OCI-LY1 (cell line): ENCODE measurements around the gene CTNNA2.

Experiments
- H2AFZ ChIP-seq: fragments of 200-600 bp; sonication (generic), shearing (Covaris generic); 2 replicates; pipeline ENCODE4 v1.6.0; 2014; ENCODE audit warnings: antibody characterized with exemption, mild to moderate bottlenecking, low read length
- H3F3A ChIP-seq: fragments of 200-600 bp; sonication (generic), shearing (Covaris generic); 2 replicates; pipeline ENCODE4 v1.6.0; 2014; ENCODE audit warnings: mild to moderate bottlenecking, antibody characterized with exemption, low read length, moderate library complexity; ENCODE audit not compliant: insufficient read depth
- H3K27ac ChIP-seq: fragments of 200-600 bp; sonication (generic); 2 replicates; pipeline ENCODE4 v1.5.1; 2014; ENCODE audit warnings: low read length, mixed run types, mild to moderate bottlenecking, low read depth; ENCODE audit not compliant: poor library complexity, severe bottlenecking
- H3K27me3 ChIP-seq: fragments of 200-600 bp; sonication (generic); 2 replicates; pipeline ENCODE4 v1.6.0; 2014; ENCODE audit warnings: antibody characterized with exemption, mild to moderate bottlenecking, low read length, moderate library complexity; ENCODE audit not compliant: insufficient read depth
- H3K36me3 ChIP-seq: fragments of 200-600 bp; sonication (generic); 2 replicates; pipeline ENCODE4 v1.6.1; 2014; ENCODE audit warnings: mild to moderate bottlenecking, antibody characterized with exemption, low read length, moderate library complexity, mixed read lengths; ENCODE audit not compliant: insufficient read depth
- H3K4me1 ChIP-seq: fragments of 200-600 bp; sonication (generic); 2 replicates; pipeline ENCODE4 v1.5.1; 2014; ENCODE audit warnings: mild to moderate bottlenecking, low read length, moderate library complexity; ENCODE audit not compliant: insufficient read depth, severe bottlenecking
- H3K4me2 ChIP-seq: fragments of 200-600 bp; sonication (generic), shearing (Covaris generic); 2 replicates; pipeline ENCODE4 v1.6.1; 2014; ENCODE audit warnings: low read length
- H3K4me3 ChIP-seq: fragments of 200-600 bp; sonication (generic); 2 replicates; pipeline ENCODE4 v1.5.1; 2014; ENCODE audit warnings: low read length, low read depth, mild to moderate bottlenecking, mixed read lengths; ENCODE audit not compliant: poor library complexity, severe bottlenecking
- H3K79me2 ChIP-seq: fragments of 200-600 bp; shearing (Covaris generic); 2 replicates; pipeline ENCODE4 v1.6.1; 2016; ENCODE audit warnings: mixed run types, low read length, mixed read lengths; ENCODE audit not compliant: insufficient read depth
- H3K9ac ChIP-seq: fragments of 200-600 bp; sonication (generic), shearing (Covaris generic); 2 replicates; pipeline ENCODE4 v1.6.1; 2014; ENCODE audit warnings: mild to moderate bottlenecking, low read length, mixed read lengths
- H3K9me2 ChIP-seq: fragments of 200-600 bp; sonication (generic), shearing (Covaris generic); 2 replicates; pipeline ENCODE4 v1.6.1; 2014; ENCODE audit warnings: low read depth, mild to moderate bottlenecking, low read length, mixed read lengths
- H3K9me3 ChIP-seq: fragments of 200-600 bp; shearing (Covaris generic); 2 replicates; pipeline ENCODE4 v1.6.1; 2014; ENCODE audit warnings: low read length, mixed read lengths
- H4K20me1 ChIP-seq: fragments of 200-600 bp; sonication (generic), shearing (Covaris generic); 2 replicates; pipeline ENCODE4 v1.6.0; 2016; ENCODE audit warnings: mild to moderate bottlenecking, low read length; ENCODE audit not compliant: insufficient read depth
- EZH2 ChIP-seq: fragments of 200-600 bp; sonication (generic), shearing (Covaris generic); IDR thresholded peaks from 2 replicates; pipeline ENCODE4 v1.8.0; 2017; ENCODE audit warnings: borderline replicate concordance, mixed run types, mild to moderate bottlenecking, antibody characterized with exemption, low read length, moderate library complexity, mixed read lengths
- TF ChIP-seq, protein P1 (sequence below): fragments of 200-600 bp; sonication (generic), shearing (Covaris generic); IDR thresholded peaks from 2 replicates; pipeline ENCODE4 v1.5.1; 2017; ENCODE audit warnings: mild to moderate bottlenecking, antibody characterized with exemption, low read length, moderate library complexity, mixed read lengths

The CTNNA2 gene

DNA sequence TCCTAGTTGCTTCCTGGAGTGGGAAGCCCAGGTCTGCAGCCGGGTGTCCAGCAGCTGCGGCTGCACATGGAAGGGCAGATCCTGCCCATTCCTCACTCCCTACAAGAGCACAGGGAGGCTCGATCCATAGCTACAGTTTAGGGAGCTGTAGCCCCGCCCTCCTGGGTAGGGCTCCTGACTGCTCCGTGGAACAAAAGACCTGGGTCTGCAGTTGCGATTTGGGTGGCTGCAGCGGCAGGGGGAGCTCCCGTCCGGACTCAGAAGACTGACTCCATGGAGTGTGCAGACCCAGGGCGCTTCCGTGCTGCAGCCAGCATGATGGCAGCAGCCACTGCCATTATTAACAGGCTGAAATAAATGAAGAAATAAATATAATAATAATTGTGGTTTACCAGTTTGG is 157.3 kb downstream of the CTNNA2 start:
- Histone ChIP-seq H3K4me3 (no peak overlapping the region), H4K20me1 (no peaks in the 10 kb centered on the region), H3K9me3 (no peaks in the 10 kb centered on the region), H3F3A (no peaks in the 10 kb centered on the region), H3K4me2 (no peak overlapping the region), H3K27me3 (no peaks in the 10 kb centered on the region), H3K9me2 (no peaks in the 10 kb centered on the region), H3K9ac (no peak overlapping the region), H3K4me1 (no peaks in the 10 kb centered on the region), H3K27ac (no peak overlapping the region), H3K79me2 (no peaks in the 10 kb centered on the region), H3K36me3 (no peaks in the 10 kb centered on the region), H2AFZ (no peak overlapping the region)
- TF ChIP-seq, protein P1, sequence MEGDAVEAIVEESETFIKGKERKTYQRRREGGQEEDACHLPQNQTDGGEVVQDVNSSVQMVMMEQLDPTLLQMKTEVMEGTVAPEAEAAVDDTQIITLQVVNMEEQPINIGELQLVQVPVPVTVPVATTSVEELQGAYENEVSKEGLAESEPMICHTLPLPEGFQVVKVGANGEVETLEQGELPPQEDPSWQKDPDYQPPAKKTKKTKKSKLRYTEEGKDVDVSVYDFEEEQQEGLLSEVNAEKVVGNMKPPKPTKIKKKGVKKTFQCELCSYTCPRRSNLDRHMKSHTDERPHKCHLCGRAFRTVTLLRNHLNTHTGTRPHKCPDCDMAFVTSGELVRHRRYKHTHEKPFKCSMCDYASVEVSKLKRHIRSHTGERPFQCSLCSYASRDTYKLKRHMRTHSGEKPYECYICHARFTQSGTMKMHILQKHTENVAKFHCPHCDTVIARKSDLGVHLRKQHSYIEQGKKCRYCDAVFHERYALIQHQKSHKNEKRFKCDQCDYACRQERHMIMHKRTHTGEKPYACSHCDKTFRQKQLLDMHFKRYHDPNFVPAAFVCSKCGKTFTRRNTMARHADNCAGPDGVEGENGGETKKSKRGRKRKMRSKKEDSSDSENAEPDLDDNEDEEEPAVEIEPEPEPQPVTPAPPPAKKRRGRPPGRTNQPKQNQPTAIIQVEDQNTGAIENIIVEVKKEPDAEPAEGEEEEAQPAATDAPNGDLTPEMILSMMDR = no peak
- TF ChIP-seq EZH2 = no peak

GRCh38 chr2:79686884-79687283 is 174.0 kb downstream of the CTNNA2 start:
- Histone ChIP-seq H3K9me2 (no peaks in the 10 kb centered on the region), H2AFZ (no peak overlapping the region), H3K27me3 (no peaks in the 10 kb centered on the region), H3K4me3 (no peak overlapping the region), H3K27ac (no peak overlapping the region), H3K4me2 (no peak overlapping the region), H3F3A (no peaks in the 10 kb centered on the region), H3K36me3 (no peaks in the 10 kb centered on the region), H3K9me3 (no peaks in the 10 kb centered on the region), H4K20me1 (no peaks in the 10 kb centered on the region), H3K4me1 (no peaks in the 10 kb centered on the region), H3K79me2 (no peaks in the 10 kb centered on the region), H3K9ac (no peak overlapping the region)
- TF ChIP-seq, protein P1 = no peak
- no peak for TF ChIP-seq EZH2

GRCh38 chr2:79695248-79695647 is 182.4 kb downstream of the CTNNA2 start:
- no peaks in the 10 kb centered on the region for H3K9me3 ChIP-seq
- no peak overlapping the region for H3K4me3 ChIP-seq
- H3K9me2 ChIP-seq = no peaks in the 10 kb centered on the region
- no peaks in the 10 kb centered on the region for H3K4me1 ChIP-seq
- no peaks in the 10 kb centered on the region for H3K36me3 ChIP-seq
- no peak overlapping the region for H3K9ac ChIP-seq
- no peaks in the 10 kb centered on the region for H3F3A ChIP-seq
- TF ChIP-seq, protein P1 = no peak
- TF ChIP-seq EZH2 = no peak
- H3K27me3 ChIP-seq = no peaks in the 10 kb centered on the region
- no peak overlapping the region for H2AFZ ChIP-seq
- no peak overlapping the region for H3K27ac ChIP-seq
- no peak overlapping the region for H3K4me2 ChIP-seq
- H3K79me2 ChIP-seq = no peaks in the 10 kb centered on the region
- no peaks in the 10 kb centered on the region for H4K20me1 ChIP-seq
